GM23338 (cell line): ENCODE results near the gene GUCA1A.

Experiments used
- CREB1 ChIP-seq: fragments of 250-450 bp; sonication (Bioruptor Pico); IDR thresholded peaks from 2 replicates; pipeline ENCODE4 v1.5.0; 2020; ENCODE audit warnings: low read depth, mild to moderate bottlenecking, moderate library complexity
- CTCF ChIP-seq, 2 experiments: fragments of 200-600 bp in 1 of 2; sonication (generic) in 1 of 2; conservative IDR thresholded peaks; 2 replicates each; pipeline versions ENCODE4 v1.5.1 to v1.6.1; 2016 to 2017; ENCODE audit warnings: antibody characterized with exemption in 2 of 2, low read depth in 2 of 2, mild to moderate bottlenecking in 2 of 2, moderate library complexity in 1 of 2
- ETS1 ChIP-seq: IDR thresholded peaks from 2 replicates; pipeline ENCODE4 v1.6.1; 2016; ENCODE audit warnings: antibody characterized with exemption
- EZH2 ChIP-seq: fragments of 200-600 bp; sonication (generic); IDR thresholded peaks from one replicate; pipeline ENCODE4 v1.8.0; 2017; ENCODE audit warnings: antibody characterized with exemption, mild to moderate bottlenecking, low read depth; ENCODE audit not compliant: unreplicated experiment
- EZH2phosphoT487 ChIP-seq: fragments of 200-600 bp; sonication (generic); IDR thresholded peaks from one replicate; pipeline ENCODE4 v1.8.1; 2018; ENCODE audit warnings: antibody characterized with exemption; ENCODE audit not compliant: unreplicated experiment
- JUNB ChIP-seq: IDR thresholded peaks from one replicate; pipeline ENCODE4 v1.6.1; 2016; ENCODE audit warnings: antibody characterized with exemption; ENCODE audit not compliant: unreplicated experiment
- POLR2AphosphoS5 ChIP-seq: IDR thresholded peaks from 2 replicates; pipeline ENCODE4 v1.6.1; 2016; ENCODE audit warnings: antibody characterized with exemption, low read depth
- STAT1 ChIP-seq: IDR thresholded peaks from one replicate; pipeline ENCODE4 v1.6.1; 2016; ENCODE audit warnings: antibody characterized with exemption; ENCODE audit not compliant: unreplicated experiment
- ZNF114 ChIP-seq: fragments of 250-450 bp; sonication (Bioruptor Pico); IDR thresholded peaks from 2 replicates; pipeline ENCODE4 v1.5.0; 2020; ENCODE audit warnings: mild to moderate bottlenecking, moderate library complexity
- ZNF462 ChIP-seq: fragments of 250-450 bp; sonication (Bioruptor Pico); IDR thresholded peaks from 2 replicates; pipeline ENCODE4 v1.5.0; 2020; ENCODE audit warnings: mild to moderate bottlenecking, moderate library complexity
- TF ChIP-seq, protein P1 (sequence below): IDR thresholded peaks from one replicate; pipeline ENCODE4 v1.6.1; 2018; ENCODE audit warnings: antibody characterized with exemption; ENCODE audit not compliant: unreplicated experiment

DNA sequence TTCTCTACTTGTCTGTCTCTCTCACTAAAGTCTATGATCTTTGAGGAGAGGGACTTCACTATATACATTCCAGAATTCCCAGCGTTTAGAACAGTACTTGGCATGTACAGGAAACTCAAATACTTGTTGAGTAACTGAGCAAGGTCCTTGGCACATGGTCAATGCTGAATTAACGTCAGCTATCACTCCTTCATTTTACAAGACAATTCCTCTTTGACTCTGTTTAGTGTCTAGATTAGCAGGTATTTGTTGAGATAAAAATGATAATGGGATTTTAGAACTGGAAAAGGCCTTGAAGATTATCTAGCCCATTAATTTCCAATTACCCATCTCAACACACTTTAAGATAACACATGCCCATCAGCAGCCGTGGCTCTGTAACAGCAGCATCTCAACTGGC lies 28.2 kb downstream of the GUCA1A start:
- TF ChIP-seq EZH2 (no peak), STAT1 (no peak), CTCF (conservative IDR thresholded peaks at IDR 0.05; ENCODE audit: low read depth in 2 of 2) (no peak), POLR2AphosphoS5 (no peak), EZH2phosphoT487 (no peak), JUNB (no peak), ZNF114 (CRISPR knock-in tag) (no peak), CREB1 (no peak), ETS1 (no peak), ZNF462 (CRISPR knock-in tag) (no peak)
- TF ChIP-seq, protein P1, sequence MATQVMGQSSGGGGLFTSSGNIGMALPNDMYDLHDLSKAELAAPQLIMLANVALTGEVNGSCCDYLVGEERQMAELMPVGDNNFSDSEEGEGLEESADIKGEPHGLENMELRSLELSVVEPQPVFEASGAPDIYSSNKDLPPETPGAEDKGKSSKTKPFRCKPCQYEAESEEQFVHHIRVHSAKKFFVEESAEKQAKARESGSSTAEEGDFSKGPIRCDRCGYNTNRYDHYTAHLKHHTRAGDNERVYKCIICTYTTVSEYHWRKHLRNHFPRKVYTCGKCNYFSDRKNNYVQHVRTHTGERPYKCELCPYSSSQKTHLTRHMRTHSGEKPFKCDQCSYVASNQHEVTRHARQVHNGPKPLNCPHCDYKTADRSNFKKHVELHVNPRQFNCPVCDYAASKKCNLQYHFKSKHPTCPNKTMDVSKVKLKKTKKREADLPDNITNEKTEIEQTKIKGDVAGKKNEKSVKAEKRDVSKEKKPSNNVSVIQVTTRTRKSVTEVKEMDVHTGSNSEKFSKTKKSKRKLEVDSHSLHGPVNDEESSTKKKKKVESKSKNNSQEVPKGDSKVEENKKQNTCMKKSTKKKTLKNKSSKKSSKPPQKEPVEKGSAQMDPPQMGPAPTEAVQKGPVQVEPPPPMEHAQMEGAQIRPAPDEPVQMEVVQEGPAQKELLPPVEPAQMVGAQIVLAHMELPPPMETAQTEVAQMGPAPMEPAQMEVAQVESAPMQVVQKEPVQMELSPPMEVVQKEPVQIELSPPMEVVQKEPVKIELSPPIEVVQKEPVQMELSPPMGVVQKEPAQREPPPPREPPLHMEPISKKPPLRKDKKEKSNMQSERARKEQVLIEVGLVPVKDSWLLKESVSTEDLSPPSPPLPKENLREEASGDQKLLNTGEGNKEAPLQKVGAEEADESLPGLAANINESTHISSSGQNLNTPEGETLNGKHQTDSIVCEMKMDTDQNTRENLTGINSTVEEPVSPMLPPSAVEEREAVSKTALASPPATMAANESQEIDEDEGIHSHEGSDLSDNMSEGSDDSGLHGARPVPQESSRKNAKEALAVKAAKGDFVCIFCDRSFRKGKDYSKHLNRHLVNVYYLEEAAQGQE = no peak
